HG02970 (cell line): Measurements from ENCODE around the gene PKDCC.

ENCODE experiments used
- ATAC-seq: cut with Tn5 transposase; IDR thresholded peaks from one replicate; pipeline ENCODE4 v1.9.1; 2021; ENCODE audit warnings: mild to moderate bottlenecking, moderate library complexity, moderate number of reproducible peaks; ENCODE audit not compliant: unreplicated experiment, low FRiP score

Gene PKDCC, protein sequence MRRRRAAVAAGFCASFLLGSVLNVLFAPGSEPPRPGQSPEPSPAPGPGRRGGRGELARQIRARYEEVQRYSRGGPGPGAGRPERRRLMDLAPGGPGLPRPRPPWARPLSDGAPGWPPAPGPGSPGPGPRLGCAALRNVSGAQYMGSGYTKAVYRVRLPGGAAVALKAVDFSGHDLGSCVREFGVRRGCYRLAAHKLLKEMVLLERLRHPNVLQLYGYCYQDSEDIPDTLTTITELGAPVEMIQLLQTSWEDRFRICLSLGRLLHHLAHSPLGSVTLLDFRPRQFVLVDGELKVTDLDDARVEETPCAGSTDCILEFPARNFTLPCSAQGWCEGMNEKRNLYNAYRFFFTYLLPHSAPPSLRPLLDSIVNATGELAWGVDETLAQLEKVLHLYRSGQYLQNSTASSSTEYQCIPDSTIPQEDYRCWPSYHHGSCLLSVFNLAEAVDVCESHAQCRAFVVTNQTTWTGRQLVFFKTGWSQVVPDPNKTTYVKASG

DNA sequence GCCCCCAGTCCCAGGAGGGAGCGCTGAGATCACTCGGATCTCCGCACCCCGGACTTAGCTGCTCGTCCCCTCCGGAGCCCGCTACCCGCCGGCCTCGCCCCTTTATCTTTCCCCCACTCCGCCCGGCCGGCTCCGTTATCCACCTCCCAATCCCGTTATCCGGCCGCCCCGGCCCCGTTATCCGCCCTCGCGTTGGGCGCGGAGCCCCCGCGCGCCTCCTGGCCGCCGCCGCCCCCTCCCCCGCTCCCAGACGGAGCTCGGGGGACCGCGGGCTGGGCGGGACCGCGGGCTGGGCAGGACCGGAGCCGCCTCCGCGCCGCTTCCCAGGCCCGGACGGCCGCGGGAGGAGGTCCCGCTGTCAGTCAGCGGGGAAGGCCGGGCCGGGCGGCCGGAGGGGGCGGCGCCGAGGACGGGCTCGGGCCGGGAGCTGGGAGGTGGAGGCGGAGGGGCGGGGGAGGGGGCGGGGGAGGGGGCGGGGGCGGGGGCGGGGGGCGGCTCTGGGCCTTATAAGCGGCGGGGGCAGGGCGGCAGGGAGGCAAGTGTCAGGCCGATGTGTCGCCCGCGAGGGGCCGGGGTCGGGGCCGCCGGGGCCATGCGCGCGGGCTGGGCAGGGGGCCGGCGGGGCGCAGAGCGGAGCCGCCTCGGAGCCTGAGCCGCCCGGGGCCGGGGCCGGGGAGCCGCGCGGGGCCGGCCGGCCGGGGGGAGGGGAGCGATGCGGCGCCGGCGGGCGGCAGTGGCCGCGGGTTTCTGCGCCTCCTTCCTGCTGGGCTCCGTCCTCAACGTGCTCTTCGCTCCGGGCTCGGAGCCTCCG is at the start of gene PKDCC:
TSS of gene PKDCC (plus strand) at position 534 of the 811 bp plus-strand sequence. CDS start at position 713, 179 bp downstream.
- no peak for ATAC-seq

DNA sequence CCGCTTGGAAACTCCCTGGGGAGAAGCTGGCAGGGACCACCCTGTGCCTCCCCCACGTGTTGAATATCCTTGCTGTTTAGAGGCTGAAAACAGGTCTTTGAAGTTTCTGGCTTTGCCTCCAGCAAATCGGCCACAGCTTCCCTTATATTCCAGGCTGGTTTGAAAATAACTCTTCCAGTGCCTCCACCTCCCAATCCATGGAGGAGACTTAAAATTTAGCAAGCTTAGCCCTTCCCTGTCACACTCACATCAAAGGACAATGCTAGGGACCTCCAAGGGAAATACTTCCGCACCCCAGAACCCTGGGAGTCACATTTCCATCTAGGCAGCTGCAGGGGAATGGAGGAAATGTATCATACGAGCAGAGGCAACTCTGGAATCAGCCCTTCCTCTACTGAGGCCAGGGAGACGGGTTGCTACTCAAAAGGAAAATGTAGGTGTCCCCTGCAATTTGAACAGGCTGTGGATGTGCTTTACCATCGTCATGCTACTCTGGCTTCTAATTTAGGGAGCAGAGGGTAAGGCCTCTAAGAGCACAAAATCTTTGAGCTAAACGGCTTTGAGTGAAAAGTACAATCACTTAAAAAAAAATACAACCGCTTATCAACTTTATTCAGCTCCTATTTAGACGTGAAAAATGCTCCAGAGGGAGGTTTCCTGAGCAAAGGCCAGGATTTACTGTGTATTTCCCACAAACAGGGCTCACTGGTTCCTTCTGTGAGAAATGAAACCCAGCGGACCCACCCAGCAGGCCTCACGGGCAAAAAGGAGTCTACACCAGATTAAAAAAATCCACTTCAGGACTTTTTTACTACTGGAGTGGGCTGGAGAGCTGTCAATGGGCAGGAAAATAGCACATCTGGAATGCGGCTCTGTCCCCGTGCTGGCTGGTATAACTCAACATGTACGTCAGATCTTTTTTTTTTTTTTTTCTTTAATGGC is 49.4 kb upstream of the PKDCC start:
- no peak for ATAC-seq

DNA sequence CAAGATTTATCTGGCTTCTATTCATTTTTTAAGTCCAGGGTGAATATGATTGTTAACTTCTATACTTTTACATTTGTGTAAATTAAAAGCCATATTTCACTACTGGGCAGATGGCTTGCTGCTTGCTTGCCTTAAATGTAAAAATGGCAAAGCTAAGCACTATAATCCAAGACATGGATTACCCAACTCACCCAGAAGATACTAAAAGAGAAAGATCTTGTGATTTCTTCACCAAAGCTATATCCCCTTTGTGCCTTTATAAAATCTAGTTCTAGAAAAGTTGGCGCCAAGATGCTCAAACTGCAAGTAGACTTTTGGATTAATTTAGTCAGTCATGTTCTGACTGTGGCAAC is 48.7 kb upstream of the PKDCC start:
- ATAC-seq: no peak

DNA sequence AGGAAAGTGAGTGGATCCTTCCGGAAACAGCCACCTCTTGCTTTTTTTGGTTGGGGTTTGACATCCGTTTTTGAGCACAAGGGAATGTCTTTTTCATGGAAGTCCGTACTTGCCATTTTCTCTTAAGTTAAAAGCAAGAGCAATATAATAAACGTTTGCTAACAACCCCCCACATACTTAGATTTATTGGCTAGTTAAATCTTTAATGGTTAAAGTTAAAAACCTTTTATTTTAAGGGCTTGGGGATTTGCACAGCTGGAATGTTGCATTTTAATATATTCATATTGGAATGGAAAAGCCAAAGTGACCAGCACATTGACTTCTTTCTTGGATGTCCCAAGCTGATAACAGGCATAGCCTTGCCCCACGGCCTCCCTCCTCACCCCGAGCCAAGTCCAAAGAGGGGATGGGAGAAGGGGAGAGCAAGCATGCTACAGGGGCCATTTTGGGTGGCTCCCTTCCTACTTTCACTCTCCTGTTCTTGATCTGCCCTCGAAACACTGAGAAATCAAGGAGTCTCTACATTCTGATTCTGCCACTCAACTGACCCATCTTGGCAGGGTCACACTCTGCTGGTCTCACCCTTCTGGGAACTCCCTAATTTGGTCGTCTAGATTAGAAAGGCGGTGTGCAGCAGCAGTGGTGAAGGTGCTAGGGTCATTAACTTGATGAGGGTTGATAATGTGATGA is 48.1 kb upstream of the PKDCC start:
- ATAC-seq: no peak

DNA sequence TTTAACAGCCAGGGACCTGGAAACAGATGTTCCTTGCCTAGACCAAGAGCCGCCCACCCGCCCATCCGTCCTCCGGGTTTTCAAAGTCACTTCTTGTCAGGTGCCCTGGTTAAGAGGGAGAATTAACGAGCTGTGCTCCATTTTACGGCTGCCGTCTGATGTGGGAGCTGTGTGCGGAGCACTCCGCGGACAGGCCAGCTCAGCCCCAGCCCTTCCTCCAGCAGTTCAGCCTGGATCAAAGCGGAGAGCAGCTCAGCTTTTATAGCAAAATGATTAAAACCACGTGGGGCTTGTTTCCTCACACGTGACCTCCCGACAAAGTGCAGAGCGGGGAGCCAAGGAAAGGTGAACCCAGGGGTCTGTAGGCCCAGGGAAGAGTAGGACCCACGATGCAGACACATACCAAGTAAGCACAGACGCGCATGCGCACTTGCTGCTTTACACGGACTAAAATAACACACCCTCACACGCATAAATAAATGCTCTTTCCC is 46.1 kb upstream of the PKDCC start:
- ATAC-seq: no peak

DNA sequence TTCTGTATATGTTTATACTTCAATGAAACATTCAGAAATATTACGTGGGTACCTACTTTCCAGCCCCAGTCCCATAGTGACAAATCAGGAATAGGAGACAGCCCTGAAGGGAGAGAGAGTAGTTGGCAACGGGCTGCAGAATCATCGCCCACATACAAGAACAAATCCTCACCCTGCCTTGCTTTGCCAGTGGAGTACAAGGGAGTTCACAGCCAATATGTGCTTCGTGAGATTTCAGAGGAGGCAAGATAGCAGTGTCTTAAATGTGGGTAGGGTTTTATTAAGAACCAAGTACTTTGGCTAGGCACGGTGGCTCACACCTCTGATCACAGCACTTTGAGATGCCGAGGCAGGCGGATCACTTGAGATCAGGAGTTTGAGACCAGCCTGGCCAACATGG is 40.3 kb upstream of the PKDCC start:
- no peak for ATAC-seq

GRCh38 chr2:42008241-42008921 is 39.4 kb upstream of the PKDCC start:
- no peak for ATAC-seq

- no peak for ATAC-seq
Observed at GRCh38 chr2:42009657-42010580, 37.9 kb upstream of the PKDCC start.

DNA sequence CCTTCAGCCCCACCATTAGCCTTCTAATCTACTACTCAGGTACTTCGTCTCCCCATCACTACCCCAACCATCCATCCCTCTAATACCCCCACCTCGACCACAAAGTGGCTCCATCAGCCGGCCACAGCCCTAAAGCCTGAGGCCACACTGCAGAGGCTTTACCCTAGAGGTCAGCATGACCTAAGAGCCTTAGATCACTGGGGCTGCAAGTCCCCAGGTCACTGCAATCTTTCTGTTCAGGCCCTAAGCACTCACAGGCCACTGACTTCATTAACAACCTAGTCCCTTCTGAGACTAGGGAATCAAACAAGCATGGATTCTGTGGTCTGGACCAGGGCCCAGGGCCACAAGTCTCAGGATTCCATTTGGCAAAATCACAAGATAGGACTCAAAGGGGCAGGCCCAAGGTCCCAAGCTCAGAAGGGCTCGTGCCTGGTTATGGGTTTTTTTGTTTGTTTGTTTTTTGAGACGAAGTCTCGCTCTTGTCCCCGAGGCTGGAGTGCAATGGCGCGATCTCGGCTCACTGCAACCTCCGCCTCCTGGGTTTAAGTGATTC is 37.0 kb upstream of the PKDCC start:
- ATAC-seq: no peak

DNA sequence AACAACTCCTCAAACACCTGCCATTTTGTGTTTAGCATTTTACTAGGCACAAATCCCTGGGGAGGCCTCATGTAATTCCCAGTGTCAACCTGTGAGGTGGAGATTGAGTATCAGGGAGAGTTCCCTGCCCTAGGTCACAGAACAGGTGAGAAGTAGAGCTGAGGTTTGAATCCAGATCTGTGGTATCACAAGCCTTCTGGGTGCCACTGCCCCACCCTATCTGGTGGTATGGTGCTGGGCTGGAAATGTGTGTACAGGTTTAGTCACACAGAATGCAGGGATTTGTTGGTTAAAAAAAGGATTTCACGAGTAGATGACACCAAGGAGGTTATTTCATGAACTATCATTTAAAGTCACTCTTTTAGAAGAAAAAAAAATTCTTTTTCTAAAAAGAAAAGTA is 35.7 kb upstream of the PKDCC start:
- ATAC-seq: no peak

DNA sequence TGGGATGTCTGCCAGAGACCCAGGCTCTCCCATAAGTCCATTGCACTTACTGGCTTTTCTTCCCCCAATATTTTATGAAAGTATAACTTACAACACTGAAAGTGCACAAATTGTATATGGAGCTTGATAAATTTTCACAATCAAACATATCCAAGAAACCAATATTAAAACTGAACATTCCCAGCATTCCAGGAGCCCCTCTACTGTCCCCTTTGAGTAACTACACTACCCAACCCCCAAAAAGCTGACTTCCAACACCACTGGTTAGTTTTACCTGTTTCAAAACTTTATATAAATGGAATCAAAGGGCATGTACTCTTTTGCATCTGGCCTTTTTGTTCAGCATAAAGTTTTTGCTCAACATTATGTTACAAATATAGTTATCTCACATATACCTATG is 35.2 kb upstream of the PKDCC start:
- no peak for ATAC-seq

DNA sequence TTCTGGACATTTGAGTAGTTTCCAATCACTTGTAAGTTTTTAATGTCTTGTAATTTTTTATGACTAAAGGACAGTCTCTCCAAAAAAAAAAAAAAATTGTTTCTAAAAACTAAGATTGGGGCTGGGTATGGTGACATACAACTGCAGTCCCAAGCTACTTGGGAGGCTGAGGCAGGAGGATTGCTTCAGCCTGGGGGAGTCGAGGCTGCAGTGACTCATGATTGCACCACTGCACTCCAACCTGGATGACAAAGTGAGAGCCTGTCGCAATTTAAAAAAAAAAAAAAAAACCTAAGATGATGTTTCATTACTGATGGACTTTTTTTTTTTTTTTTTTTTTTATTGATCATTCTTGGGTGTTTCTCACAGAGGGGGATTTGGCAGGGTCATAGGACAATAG is 34.4 kb upstream of the PKDCC start:
- ATAC-seq: no peak

DNA sequence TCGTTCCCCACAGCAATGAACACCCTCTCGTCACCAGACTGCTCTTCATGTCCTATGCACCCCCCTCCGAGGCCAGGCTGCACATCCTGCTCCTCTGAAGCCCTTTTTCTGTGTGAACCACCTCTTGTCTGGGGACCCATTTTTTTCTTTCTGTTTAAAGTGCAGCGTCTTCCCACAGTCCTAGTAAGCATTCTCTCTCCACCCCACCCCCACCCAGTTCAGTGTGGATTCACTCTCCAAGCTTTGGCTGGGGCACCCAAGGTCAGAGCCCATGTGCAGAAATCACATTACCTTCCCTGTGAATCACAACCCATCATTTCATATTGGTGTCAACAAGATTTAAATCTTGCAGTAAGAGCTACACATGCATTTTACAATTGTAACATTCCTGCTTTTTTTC is 26.4 kb upstream of the PKDCC start:
- no peak for ATAC-seq

DNA sequence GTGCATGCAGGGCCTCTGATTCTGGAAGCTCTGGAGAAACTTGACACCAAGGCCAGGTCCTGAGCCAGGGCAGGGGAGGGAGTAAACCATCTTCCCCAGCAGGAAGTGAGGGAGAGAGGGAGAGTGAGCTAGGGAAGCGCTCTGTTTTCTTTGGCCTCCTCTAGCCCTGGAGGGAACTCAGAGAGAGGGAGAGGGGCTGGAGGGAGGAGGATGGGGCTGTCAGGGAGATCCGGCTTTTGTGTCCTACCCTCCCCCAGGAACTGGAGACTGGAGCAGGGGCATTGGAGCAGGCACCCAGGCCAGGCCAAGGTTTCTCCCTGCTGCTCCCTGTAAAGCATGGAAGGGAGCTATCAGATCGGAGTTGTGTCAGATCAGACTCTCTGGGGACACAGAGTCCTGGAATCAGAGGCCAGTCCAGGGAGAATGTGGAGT is 22.7 kb upstream of the PKDCC start:
- no peak for ATAC-seq

DNA sequence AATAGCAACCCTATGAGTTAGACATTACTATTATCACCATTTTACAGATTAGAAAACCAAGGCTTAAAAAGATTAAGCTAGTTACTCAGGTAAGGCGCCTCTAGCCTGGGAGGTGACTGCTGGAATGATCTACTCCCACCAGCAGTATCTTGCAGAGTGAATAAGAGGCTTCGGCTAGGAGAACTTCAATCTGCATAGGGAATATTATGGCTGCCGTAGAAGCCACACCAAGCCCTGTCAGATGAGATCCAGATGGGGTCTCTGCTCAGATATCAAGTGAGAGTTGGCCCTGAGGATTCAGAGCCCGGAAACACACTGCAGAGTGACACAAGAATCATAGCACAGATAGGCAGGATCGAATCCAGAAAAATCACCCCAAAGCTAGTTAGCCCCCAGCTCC is 21.5 kb upstream of the PKDCC start:
- ATAC-seq: no peak

- no peak for ATAC-seq
Observed at GRCh38 chr2:42028571-42029148, 19.2 kb upstream of the PKDCC start.

DNA sequence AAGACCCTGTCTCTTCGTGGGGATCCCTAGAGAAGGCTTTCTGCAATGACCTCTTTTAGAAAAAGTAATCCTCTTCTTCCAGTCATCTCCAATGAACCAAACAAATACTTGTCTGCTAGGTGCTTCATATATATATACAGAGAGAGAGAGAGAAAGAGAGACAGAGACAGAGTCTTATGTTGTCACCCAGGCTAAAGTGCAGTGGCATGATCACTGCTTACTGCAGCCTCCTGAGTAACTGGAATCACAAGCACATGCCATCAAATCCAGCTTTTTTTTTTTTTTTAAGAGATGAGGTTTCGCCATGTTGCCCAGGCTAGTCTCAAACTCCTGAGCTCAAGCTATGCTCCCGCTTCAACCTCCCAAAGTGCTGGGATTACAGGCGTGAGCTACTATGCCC is 18.6 kb upstream of the PKDCC start:
- ATAC-seq: no peak
